ENCODE results near the gene IFT122. TPM values are rescaled to one million over a fixed set of nuclear protein-coding genes. Genes with fewer than 3 reads are reported as not detected.

Gene IFT122
- polyA plus RNA-seq, 2 of the 4 experiments (the other 2 are of a cell fraction): 15.0 to 17.1 TPM

DNA sequence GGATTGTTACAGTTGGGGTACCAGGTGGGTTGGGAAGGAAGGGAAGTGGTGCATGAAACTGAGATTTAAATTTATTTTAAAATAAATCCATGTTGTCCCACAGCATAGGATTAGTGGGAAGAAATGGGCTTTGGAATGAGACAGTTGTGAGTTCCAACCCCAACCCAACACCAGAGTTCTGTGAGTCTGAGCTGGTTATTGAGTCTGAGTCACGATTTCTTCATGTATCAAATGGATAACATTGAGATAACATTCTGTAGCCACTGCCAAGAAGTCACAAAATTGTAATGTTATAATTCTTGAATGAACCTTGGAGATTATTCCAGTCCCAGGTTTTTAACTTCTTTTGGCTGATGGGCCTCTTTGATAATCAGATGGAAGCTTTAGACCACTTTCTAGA lies 13.7 kb downstream of the IFT122 start:
- FAIRE-seq: no peak
- Histone ChIP-seq H3K4me2 (no peak overlapping the region), H3K9me3 (no peaks in the 10 kb centered on the region), H3K27ac (no peak overlapping the region), H3K4me1 (no peaks in the 10 kb centered on the region), H3K4me3 (no peak overlapping the region)
- WGBS (ENCODE audit: missing lambda C conversion rate): 90% methylated on average over 1 of the region's 1 CpG
- POLR2A ChIA-PET: no interaction called here
- TF ChIP-seq HOXB5 (CRISPR knock-in tag; IDR thresholded peaks at IDR 0.05) (no peak), CBX8 (IDR thresholded peaks at IDR 0.05) (no peak), RNF2 (IDR thresholded peaks at IDR 0.05; ENCODE audit: borderline replicate concordance, low read depth) (no peak), MAZ (IDR thresholded peaks at IDR 0.05; ENCODE audit: borderline replicate concordance, low read depth, low read length) (no peak), RFX5 (IDR thresholded peaks at IDR 0.05) (no peak), EP300 (IDR thresholded peaks at IDR 0.05) (no peak), KDM5A (IDR thresholded peaks at IDR 0.05) (no peak), HDAC2 (IDR thresholded peaks at IDR 0.05) (no peak), CHD2 (IDR thresholded peaks at IDR 0.05; ENCODE audit: low read length, partially characterized antibody) (no peak), ZSCAN20 (CRISPR knock-in tag; IDR thresholded peaks at IDR 0.05) (no peak), HOXA7 (CRISPR knock-in tag; IDR thresholded peaks at IDR 0.05) (no peak), CBX2 (IDR thresholded peaks at IDR 0.05; ENCODE audit: borderline replicate concordance, low read depth) (no peak), RARB (CRISPR knock-in tag; IDR thresholded peaks at IDR 0.05) (no peak), POLR2A (IDR thresholded peaks at IDR 0.05; ENCODE audit: low read length) (no peak), RCOR1 (IDR thresholded peaks at IDR 0.05; ENCODE audit: low read depth, low read length) (no peak), NPAS2 (CRISPR knock-in tag; IDR thresholded peaks at IDR 0.05; ENCODE audit: borderline replicate concordance) (no peak)
- TF ChIP-seq, protein P1, sequence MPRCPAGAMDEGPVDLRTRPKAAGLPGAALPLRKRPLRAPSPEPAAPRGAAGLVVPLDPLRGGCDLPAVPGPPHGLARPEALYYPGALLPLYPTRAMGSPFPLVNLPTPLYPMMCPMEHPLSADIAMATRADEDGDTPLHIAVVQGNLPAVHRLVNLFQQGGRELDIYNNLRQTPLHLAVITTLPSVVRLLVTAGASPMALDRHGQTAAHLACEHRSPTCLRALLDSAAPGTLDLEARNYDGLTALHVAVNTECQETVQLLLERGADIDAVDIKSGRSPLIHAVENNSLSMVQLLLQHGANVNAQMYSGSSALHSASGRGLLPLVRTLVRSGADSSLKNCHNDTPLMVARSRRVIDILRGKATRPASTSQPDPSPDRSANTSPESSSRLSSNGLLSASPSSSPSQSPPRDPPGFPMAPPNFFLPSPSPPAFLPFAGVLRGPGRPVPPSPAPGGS (IDR thresholded peaks at IDR 0.05): no peak
- TF ChIP-seq, protein P2, sequence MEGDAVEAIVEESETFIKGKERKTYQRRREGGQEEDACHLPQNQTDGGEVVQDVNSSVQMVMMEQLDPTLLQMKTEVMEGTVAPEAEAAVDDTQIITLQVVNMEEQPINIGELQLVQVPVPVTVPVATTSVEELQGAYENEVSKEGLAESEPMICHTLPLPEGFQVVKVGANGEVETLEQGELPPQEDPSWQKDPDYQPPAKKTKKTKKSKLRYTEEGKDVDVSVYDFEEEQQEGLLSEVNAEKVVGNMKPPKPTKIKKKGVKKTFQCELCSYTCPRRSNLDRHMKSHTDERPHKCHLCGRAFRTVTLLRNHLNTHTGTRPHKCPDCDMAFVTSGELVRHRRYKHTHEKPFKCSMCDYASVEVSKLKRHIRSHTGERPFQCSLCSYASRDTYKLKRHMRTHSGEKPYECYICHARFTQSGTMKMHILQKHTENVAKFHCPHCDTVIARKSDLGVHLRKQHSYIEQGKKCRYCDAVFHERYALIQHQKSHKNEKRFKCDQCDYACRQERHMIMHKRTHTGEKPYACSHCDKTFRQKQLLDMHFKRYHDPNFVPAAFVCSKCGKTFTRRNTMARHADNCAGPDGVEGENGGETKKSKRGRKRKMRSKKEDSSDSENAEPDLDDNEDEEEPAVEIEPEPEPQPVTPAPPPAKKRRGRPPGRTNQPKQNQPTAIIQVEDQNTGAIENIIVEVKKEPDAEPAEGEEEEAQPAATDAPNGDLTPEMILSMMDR (IDR thresholded peaks at IDR 0.05): no peak
- CTCF ChIA-PET: interaction anchor here (1.6 to 1.7 kb wide), 2 partner anchors 27 to 36 kb away, joined by 3 to 5 read pairs; no protein-coding TSS in a partner anchor
- ATAC-seq: no peak
- no peak for DNase-seq (ENCODE audit: low read depth in 1 of 2, low spot score in 1 of 2)

DNA sequence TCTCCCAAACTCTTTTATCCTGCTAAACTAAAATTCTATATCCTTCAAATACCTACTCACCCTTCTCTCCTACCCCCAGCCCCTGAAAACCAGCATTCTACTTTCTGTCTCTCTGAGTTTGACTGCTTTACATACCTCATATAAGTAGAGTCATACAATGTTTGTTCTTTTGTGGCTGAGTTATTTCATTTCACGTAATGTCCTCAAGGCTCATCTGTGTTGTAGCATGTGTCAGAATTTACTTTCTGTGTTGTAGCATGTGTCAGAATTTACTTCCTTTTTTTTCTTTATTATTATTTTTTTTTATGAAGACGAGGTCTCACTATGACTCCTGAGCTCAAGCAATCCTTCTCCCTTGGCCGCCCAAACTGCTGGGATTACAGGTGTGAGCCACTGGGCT lies 20.1 kb downstream of the IFT122 start:
- no peak for DNase-seq (ENCODE audit: low read depth in 1 of 2, low spot score in 1 of 2)
- Histone ChIP-seq H3K4me1 (no peaks in the 10 kb centered on the region), H3K4me3 (no peak overlapping the region), H3K4me2 (no peak overlapping the region), H3K27ac (no peak overlapping the region), H3K9me3 (no peaks in the 10 kb centered on the region)
- FAIRE-seq: no peak
- 93% methylated on average over 3 of the region's 3 CpGs for WGBS (ENCODE audit: missing lambda C conversion rate)
- no peak for ATAC-seq
- TF ChIP-seq RAD21 (conservative IDR thresholded peaks at IDR 0.05 in 1 of 2, IDR thresholded peaks at IDR 0.05 in 1 of 2) (no peak), NPAS2 (CRISPR knock-in tag; IDR thresholded peaks at IDR 0.05; ENCODE audit: borderline replicate concordance) (no peak), POLR2AphosphoS2 (conservative IDR thresholded peaks at IDR 0.05; ENCODE audit: low read length) (no peak), MYC (IDR thresholded peaks at IDR 0.05; ENCODE audit: borderline replicate concordance, low read length) (no peak), CHD4 (IDR thresholded peaks at IDR 0.05; ENCODE audit: borderline replicate concordance) (no peak)
- POLR2A ChIA-PET: no interaction called here
- CTCF ChIA-PET: interaction anchor here (1.2 kb wide), 1 partner anchor 9 kb away, joined by 3 read pairs; no protein-coding TSS in a partner anchor

DNA sequence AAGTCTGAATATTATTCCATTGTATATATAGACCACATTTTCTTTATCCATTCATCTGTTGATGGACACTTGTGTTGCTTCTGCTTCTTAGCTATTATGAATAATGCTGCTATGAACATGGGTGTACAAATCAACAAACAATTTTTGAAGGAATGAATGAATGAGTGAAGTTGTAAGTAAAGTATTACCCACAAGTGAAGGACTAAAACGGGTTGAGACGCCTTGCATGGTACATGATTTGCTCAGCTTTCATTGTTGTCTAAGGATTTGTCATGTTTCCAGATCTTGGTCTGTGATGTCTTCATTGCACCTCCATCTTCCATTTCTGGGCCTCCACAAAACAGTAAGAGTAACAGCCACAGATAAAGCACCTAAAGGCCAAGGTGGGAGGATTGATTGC lies 20.5 kb downstream of the IFT122 start:
- TF ChIP-seq EHF (CRISPR knock-in tag; IDR thresholded peaks at IDR 0.05) (no peak), ZC3H11A (IDR thresholded peaks at IDR 0.05) (no peak), FOSB (CRISPR knock-in tag; IDR thresholded peaks at IDR 0.05) (no peak), ESRRA (IDR thresholded peaks at IDR 0.05; ENCODE audit: borderline replicate concordance, low read length) (no peak), JUN (IDR thresholded peaks at IDR 0.05) (no peak), JUNB (IDR thresholded peaks at IDR 0.05) (no peak)
- TF ChIP-seq, protein P3, sequence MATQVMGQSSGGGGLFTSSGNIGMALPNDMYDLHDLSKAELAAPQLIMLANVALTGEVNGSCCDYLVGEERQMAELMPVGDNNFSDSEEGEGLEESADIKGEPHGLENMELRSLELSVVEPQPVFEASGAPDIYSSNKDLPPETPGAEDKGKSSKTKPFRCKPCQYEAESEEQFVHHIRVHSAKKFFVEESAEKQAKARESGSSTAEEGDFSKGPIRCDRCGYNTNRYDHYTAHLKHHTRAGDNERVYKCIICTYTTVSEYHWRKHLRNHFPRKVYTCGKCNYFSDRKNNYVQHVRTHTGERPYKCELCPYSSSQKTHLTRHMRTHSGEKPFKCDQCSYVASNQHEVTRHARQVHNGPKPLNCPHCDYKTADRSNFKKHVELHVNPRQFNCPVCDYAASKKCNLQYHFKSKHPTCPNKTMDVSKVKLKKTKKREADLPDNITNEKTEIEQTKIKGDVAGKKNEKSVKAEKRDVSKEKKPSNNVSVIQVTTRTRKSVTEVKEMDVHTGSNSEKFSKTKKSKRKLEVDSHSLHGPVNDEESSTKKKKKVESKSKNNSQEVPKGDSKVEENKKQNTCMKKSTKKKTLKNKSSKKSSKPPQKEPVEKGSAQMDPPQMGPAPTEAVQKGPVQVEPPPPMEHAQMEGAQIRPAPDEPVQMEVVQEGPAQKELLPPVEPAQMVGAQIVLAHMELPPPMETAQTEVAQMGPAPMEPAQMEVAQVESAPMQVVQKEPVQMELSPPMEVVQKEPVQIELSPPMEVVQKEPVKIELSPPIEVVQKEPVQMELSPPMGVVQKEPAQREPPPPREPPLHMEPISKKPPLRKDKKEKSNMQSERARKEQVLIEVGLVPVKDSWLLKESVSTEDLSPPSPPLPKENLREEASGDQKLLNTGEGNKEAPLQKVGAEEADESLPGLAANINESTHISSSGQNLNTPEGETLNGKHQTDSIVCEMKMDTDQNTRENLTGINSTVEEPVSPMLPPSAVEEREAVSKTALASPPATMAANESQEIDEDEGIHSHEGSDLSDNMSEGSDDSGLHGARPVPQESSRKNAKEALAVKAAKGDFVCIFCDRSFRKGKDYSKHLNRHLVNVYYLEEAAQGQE (IDR thresholded peaks at IDR 0.05): no peak
- TF ChIP-seq, protein P4, sequence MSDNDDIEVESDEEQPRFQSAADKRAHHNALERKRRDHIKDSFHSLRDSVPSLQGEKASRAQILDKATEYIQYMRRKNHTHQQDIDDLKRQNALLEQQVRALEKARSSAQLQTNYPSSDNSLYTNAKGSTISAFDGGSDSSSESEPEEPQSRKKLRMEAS (IDR thresholded peaks at IDR 0.05): no peak
- WGBS (ENCODE audit: missing lambda C conversion rate): 82% methylated on average over 2 of the region's 2 CpGs
- no peak for FAIRE-seq
- POLR2A ChIA-PET: no interaction called here
- CTCF ChIA-PET: interaction anchor here (1.2 kb wide), 1 partner anchor 9 kb away, joined by 3 read pairs; no protein-coding TSS in a partner anchor
- Histone ChIP-seq H3K4me1 (no peaks in the 10 kb centered on the region), H3K4me2 (no peak overlapping the region), H3K9me3 (no peaks in the 10 kb centered on the region), H3K27ac (no peak overlapping the region), H3K4me3 (no peak overlapping the region)
- ATAC-seq: no peak
- DNase-seq (ENCODE audit: low read depth in 1 of 2, low spot score in 1 of 2): no peak
